Measurements from ENCODE around the gene BTBD9. TPM values are rescaled to one million over a fixed set of nuclear protein-coding genes. Genes with fewer than 3 reads are reported as not detected.

BTBD9 gene
- total and polyA plus RNA-seq, 2 experiments from 2014 or later = 10.0 to 13.7 TPM

DNA sequence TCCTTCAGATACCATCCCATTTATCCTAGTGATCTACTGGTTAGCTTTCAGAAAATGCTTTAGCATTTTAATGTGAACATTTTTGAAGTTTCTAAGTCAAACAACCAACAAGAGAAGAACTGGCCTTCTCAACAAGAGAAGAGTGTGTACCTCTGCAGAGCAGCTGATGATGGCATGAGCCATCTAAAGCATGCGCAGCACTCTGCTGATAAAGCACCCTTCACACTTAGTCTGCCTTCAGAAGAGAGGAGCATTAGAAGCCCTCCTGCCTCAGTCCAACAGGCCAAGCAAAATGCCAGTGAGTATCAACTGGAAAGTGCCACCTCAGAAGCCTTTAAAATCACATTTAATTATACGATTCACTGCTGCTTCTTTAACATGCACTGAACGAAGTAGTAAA, 169.2 kb downstream of the BTBD9 start:
- no peaks in the 10 kb centered on the region for H3K27me3 ChIP-seq (replicated peaks; ENCODE audit: insufficient read depth)
- no peak overlapping the region for H3K9ac ChIP-seq
- in situ Hi-C loops (cut with MboI) = no loop called here
- H3K9me3 ChIP-seq (ENCODE audit: low read depth) = no peaks in the 10 kb centered on the region
- WGBS, 2 experiments (ENCODE audit: low coverage in 1 of 2, low lambda C conversion rate in 2 of 2, missing lambda C conversion rate in 2 of 2) = 94 to 97% methylated on average over 3 of the region's 3 CpGs
- H3K4me3 ChIP-seq = no peak overlapping the region
- no peak overlapping the region for H2AFZ ChIP-seq
- DNase-seq = no peak
- H3F3A ChIP-seq (ENCODE audit: insufficient read depth) = no peaks in the 10 kb centered on the region
- H3K36me3 ChIP-seq (ENCODE audit: low read depth) = no peaks in the 10 kb centered on the region
- no peak for TF ChIP-seq EZH2 (IDR thresholded peaks at IDR 0.05; ENCODE audit: insufficient read depth, poor library complexity, severe bottlenecking)
- TF ChIP-seq EZH2phosphoT487 (IDR thresholded peaks at IDR 0.05; ENCODE audit: insufficient read depth, low read depth) = no peak
- no peak overlapping the region for H3K4me2 ChIP-seq (ENCODE audit: unreplicated experiment)
- H3K27ac ChIP-seq = no peak overlapping the region
- H4K20me1 ChIP-seq (ENCODE audit: insufficient read depth) = no peaks in the 10 kb centered on the region
- no peaks in the 10 kb centered on the region for H3K79me2 ChIP-seq (ENCODE audit: insufficient read depth)
- no peaks in the 10 kb centered on the region for H3K9me2 ChIP-seq (ENCODE audit: insufficient read depth)
- no peaks in the 10 kb centered on the region for H3K4me1 ChIP-seq (ENCODE audit: insufficient read depth)

DNA sequence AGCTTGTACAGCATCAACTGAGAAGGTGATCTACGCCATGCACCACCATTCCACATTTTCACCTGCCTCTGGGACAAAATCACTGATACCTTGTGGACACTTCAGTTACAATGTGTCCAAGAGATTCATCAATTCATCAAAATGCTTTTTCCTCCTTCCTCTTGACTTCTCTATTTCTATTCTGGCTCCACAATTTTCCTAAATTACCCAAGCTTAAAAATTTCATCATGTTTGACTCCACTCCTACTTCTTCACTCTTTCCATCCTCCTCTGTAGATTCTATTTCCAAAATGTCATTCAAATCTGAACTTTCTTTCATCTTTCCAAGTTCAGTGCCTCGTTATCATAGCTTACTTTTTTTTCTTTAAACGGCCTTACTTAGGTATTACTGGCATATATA, 172.2 kb downstream of the BTBD9 start:
- Histone ChIP-seq H3K36me3 (ENCODE audit: low read depth) (no peaks in the 10 kb centered on the region), H3F3A (ENCODE audit: insufficient read depth) (no peaks in the 10 kb centered on the region), H3K27me3 (replicated peaks; ENCODE audit: insufficient read depth) (no peaks in the 10 kb centered on the region), H3K9ac (no peak overlapping the region), H3K4me1 (ENCODE audit: insufficient read depth) (no peaks in the 10 kb centered on the region), H3K79me2 (ENCODE audit: insufficient read depth) (no peaks in the 10 kb centered on the region), H3K9me3 (ENCODE audit: low read depth) (no peaks in the 10 kb centered on the region), H3K27ac (no peak overlapping the region), H3K4me2 (ENCODE audit: unreplicated experiment) (no peak overlapping the region), H3K9me2 (ENCODE audit: insufficient read depth) (no peaks in the 10 kb centered on the region), H3K4me3 (no peak overlapping the region), H4K20me1 (ENCODE audit: insufficient read depth) (no peaks in the 10 kb centered on the region), H2AFZ (no peak overlapping the region)
- 81 to 86% methylated on average over 3 of the region's 3 CpGs for WGBS, 2 experiments (ENCODE audit: low coverage in 1 of 2, low lambda C conversion rate in 2 of 2, missing lambda C conversion rate in 2 of 2)
- TF ChIP-seq EZH2 (IDR thresholded peaks at IDR 0.05; ENCODE audit: insufficient read depth, poor library complexity, severe bottlenecking) (no peak), EZH2phosphoT487 (IDR thresholded peaks at IDR 0.05; ENCODE audit: insufficient read depth, low read depth) (no peak)
- in situ Hi-C loops (cut with MboI) = no loop called here
- no peak for DNase-seq

DNA sequence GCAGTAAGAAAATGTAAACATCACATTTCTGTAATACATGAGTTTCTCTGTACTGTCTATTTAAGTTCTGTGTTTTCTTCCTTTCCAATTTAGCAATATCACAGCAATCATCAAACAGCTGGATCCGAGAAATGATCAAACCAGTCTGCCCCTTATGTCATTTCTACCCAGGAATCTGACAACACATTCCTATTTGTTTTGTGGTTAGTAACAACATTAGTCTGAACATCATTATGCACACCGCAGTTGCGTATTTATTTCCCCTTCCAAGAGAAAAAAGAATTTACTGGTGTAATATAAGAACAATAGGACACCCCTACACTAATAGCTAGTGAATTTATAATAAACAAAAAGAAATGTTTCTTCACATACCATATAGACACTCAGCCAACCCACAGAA, 179.5 kb downstream of the BTBD9 start:
- no peaks in the 10 kb centered on the region for H3K27me3 ChIP-seq (replicated peaks; ENCODE audit: insufficient read depth)
- DNase-seq = peak; percentile 72
- 28 to 45% methylated on average over 3 of the region's 3 CpGs for WGBS, 2 experiments (ENCODE audit: low coverage in 1 of 2, low lambda C conversion rate in 2 of 2, missing lambda C conversion rate in 2 of 2)

DNA sequence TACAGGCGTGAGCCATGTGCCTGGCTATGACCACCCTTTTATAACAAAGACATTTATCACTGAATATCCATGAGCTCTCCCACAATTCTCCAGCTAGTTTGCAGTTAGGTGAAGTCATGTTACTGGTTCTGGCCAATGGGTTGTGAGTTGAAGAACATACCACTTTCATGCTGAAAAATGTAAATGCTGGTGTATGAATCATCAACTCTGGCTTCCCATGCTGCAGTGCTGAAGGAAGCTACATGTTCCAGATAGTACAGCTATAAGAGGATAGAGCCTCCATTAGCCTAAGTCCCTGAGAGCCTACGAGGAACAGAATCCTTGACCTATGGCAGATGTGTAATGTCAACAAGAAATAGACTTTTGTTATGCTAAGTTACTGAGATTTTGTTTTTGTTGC, 180.4 kb downstream of the BTBD9 start:
- no peaks in the 10 kb centered on the region for H3K27me3 ChIP-seq (replicated peaks; ENCODE audit: insufficient read depth)
- 95 to 98% methylated on average over 2 of the region's 2 CpGs for WGBS, 2 experiments (ENCODE audit: low coverage in 1 of 2, low lambda C conversion rate in 2 of 2, missing lambda C conversion rate in 2 of 2)
- no peaks in the 10 kb centered on the region for H3K36me3 ChIP-seq (ENCODE audit: low read depth)
- peak; percentile 19 for DNase-seq
- H3K9me2 ChIP-seq (ENCODE audit: insufficient read depth) = no peaks in the 10 kb centered on the region
- H3K9ac ChIP-seq = no peak overlapping the region
- no peaks in the 10 kb centered on the region for H3K9me3 ChIP-seq (ENCODE audit: low read depth)
- H3K4me1 ChIP-seq (ENCODE audit: insufficient read depth) = peaks cover 7% of the 10 kb centered on the region; the same call in 1 of the 2 replicates
- TF ChIP-seq EZH2 (IDR thresholded peaks at IDR 0.05; ENCODE audit: insufficient read depth, poor library complexity, severe bottlenecking) (no peak), EZH2phosphoT487 (IDR thresholded peaks at IDR 0.05; ENCODE audit: insufficient read depth, low read depth) (no peak)
- H2AFZ ChIP-seq = no peak overlapping the region
- H3K79me2 ChIP-seq (ENCODE audit: insufficient read depth) = no peaks in the 10 kb centered on the region
- H3F3A ChIP-seq (ENCODE audit: insufficient read depth) = no peaks in the 10 kb centered on the region
- in situ Hi-C loops (cut with MboI) = no loop called here
- H4K20me1 ChIP-seq (ENCODE audit: insufficient read depth) = no peaks in the 10 kb centered on the region
- H3K27ac ChIP-seq = no peak overlapping the region
- no peak overlapping the region for H3K4me3 ChIP-seq
- H3K4me2 ChIP-seq (ENCODE audit: unreplicated experiment) = no peak overlapping the region

More for the DNA sequence above, 179.5 kb downstream of the BTBD9 start:
- no peaks in the 10 kb centered on the region for H4K20me1 ChIP-seq (ENCODE audit: insufficient read depth)
- no peaks in the 10 kb centered on the region for H3K79me2 ChIP-seq (ENCODE audit: insufficient read depth)
- H3K4me3 ChIP-seq = no peak overlapping the region
- no peaks in the 10 kb centered on the region for H3K9me2 ChIP-seq (ENCODE audit: insufficient read depth)
- H3K4me1 ChIP-seq (ENCODE audit: insufficient read depth) = peaks cover 7% of the 10 kb centered on the region; the same call in 1 of the 2 replicates
- H3F3A ChIP-seq (ENCODE audit: insufficient read depth) = no peaks in the 10 kb centered on the region
- no peak overlapping the region for H3K27ac ChIP-seq
- no peaks in the 10 kb centered on the region for H3K9me3 ChIP-seq (ENCODE audit: low read depth)
- H3K36me3 ChIP-seq (ENCODE audit: low read depth) = no peaks in the 10 kb centered on the region
- no peak overlapping the region for H3K9ac ChIP-seq
- H2AFZ ChIP-seq = no peak overlapping the region
- no peak overlapping the region for H3K4me2 ChIP-seq (ENCODE audit: unreplicated experiment)
- TF ChIP-seq EZH2phosphoT487 (IDR thresholded peaks at IDR 0.05; ENCODE audit: insufficient read depth, low read depth) (peak; percentile 93), EZH2 (IDR thresholded peaks at IDR 0.05; ENCODE audit: insufficient read depth, poor library complexity, severe bottlenecking) (no peak)
- in situ Hi-C loops (cut with MboI) = no loop called here

DNA sequence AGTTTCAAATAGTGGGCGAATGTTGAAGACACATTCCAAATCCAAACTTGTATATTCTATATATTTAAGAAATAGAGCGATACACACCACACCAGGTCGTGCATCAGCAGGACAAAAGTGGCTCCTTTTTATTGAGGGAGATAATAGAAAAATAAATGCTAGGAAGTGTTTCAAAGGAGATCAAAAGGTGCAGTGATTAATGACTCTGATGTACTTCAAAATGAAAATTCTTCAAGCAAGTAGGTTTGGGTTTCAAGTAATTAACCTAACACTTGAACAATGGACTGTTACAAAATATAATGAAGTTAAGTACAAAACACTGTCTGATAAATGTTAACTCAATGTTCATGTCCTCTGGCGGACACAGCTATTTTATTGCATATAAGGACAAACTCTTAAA, 185.9 kb downstream of the BTBD9 start:
- no peak for DNase-seq
- H3F3A ChIP-seq (ENCODE audit: insufficient read depth) = no peaks in the 10 kb centered on the region
- no peaks in the 10 kb centered on the region for H3K9me3 ChIP-seq (ENCODE audit: low read depth)
- no peak overlapping the region for H3K9ac ChIP-seq
- no peak overlapping the region for H3K4me2 ChIP-seq (ENCODE audit: unreplicated experiment)
- no peak overlapping the region for H3K4me3 ChIP-seq
- no peaks in the 10 kb centered on the region for H4K20me1 ChIP-seq (ENCODE audit: insufficient read depth)
- H3K27me3 ChIP-seq (replicated peaks; ENCODE audit: insufficient read depth) = no peaks in the 10 kb centered on the region
- no peaks in the 10 kb centered on the region for H3K36me3 ChIP-seq (ENCODE audit: low read depth)
- H3K79me2 ChIP-seq (ENCODE audit: insufficient read depth) = no peaks in the 10 kb centered on the region
- no peak for TF ChIP-seq EZH2 (IDR thresholded peaks at IDR 0.05; ENCODE audit: insufficient read depth, poor library complexity, severe bottlenecking)
- TF ChIP-seq EZH2phosphoT487 (IDR thresholded peaks at IDR 0.05; ENCODE audit: insufficient read depth, low read depth) = no peak
- no peaks in the 10 kb centered on the region for H3K9me2 ChIP-seq (ENCODE audit: insufficient read depth)
- H2AFZ ChIP-seq = no peak overlapping the region
- H3K27ac ChIP-seq = no peak overlapping the region
- in situ Hi-C loops (cut with MboI) = no loop called here
- 92 to 96% methylated on average over 4 of the region's 4 CpGs for WGBS, 2 experiments (ENCODE audit: low coverage in 1 of 2, low lambda C conversion rate in 2 of 2, missing lambda C conversion rate in 2 of 2)
- no peaks in the 10 kb centered on the region for H3K4me1 ChIP-seq (ENCODE audit: insufficient read depth)

Measured in GM23248 (cell line).